Pulmonary artery endothelial cell (primary cell): ENCODE results near the gene ATR. TPM values are rescaled to one million over a fixed set of nuclear protein-coding genes. Genes with fewer than 3 reads are reported as not detected.
A peak's percentile ranks its signal among the peaks of the same experiment; 100 is the strongest.
"Not testable (repeated sequence)": the region's sequence is repeated elsewhere in the genome, so short reads cannot be mapped to it uniquely, and the experiment has no call there.

Experiments
- DNase-seq: peaks from one replicate; pipeline ENCODE4 v3.0.0-alpha.2; 2011; ENCODE audit warnings: low read depth, low spot score
- total RNA-seq: library from RNA; depleted of rRNA; stranded (reverse); fragments of >200 nt; gene quantifications from 2 replicates; pipeline ENCODE4 v1.2.3, GENCODE V29; 2014

The ATR gene
- total RNA-seq, 1 donor from 2014 or later = 27.4 TPM

- peak; percentile 81 for DNase-seq
These were observed 130.4 kb downstream of the ATR start, which contains the start of gene XRN1 for GRCh38 chr3:142447852-142448823. Gene XRN1 (minus strand): TSS chr3:142448037. CDS start chr3:142447944, 93 bp downstream.

- DNase-seq = no peak
These were observed 131.2 kb downstream of the ATR start for GRCh38 chr3:142447301-142447851.

GRCh38 chr3:142445816-142446254 lies 132.7 kb downstream of the ATR start:
- DNase-seq = no peak

- DNase-seq = no peak
These were observed 134.2 kb downstream of the ATR start for GRCh38 chr3:142444343-142444742.

GRCh38 chr3:142443060-142443459 lies 135.5 kb downstream of the ATR start:
- DNase-seq = not testable (repeated sequence)

- DNase-seq = not testable (repeated sequence)
These were observed 138.9 kb downstream of the ATR start for GRCh38 chr3:142439499-142440220.

GRCh38 chr3:142438096-142438495 lies 140.4 kb downstream of the ATR start:
- DNase-seq = not testable (repeated sequence)

- no peak for DNase-seq
These were observed 141.5 kb downstream of the ATR start for GRCh38 chr3:142436951-142437585.

GRCh38 chr3:142434503-142434902 lies 144.0 kb downstream of the ATR start:
- peak; percentile 32 for DNase-seq

- DNase-seq = no peak
These were observed 145.4 kb downstream of the ATR start for GRCh38 chr3:142433110-142433509.

- DNase-seq = no peak
These were observed 149.0 kb downstream of the ATR start for GRCh38 chr3:142429582-142429981.

GRCh38 chr3:142424754-142425153 lies 153.8 kb downstream of the ATR start:
- DNase-seq = no peak

GRCh38 chr3:142418926-142419592 lies 159.5 kb downstream of the ATR start:
- DNase-seq = peak; percentile 7

- DNase-seq = no peak
These were observed 161.2 kb downstream of the ATR start for GRCh38 chr3:142417302-142417701.

- DNase-seq = not testable (repeated sequence)
These were observed 178.0 kb downstream of the ATR start for GRCh38 chr3:142400537-142400936.

Other genes with a start within 250 kb of the ATR start
- gene XRN1, start 130.7 kb downstream of the ATR start, total RNA-seq = 56.1 and 61.8 TPM in 2 replicates
- 3.4 TPM in 2 replicates for gene PLS1, start 17.7 kb upstream of the ATR start, total RNA-seq
- 14.5 and 15.0 TPM in 2 replicates for gene TRPC1, start 145.3 kb upstream of the ATR start, total RNA-seq